ENCODE data around the gene HNRNPCL4. TPM values are rescaled to one million over a fixed set of nuclear protein-coding genes. Genes with fewer than 3 reads are reported as not detected.
"Not testable (repeated sequence)": the region's sequence is repeated elsewhere in the genome, so short reads cannot be mapped to it uniquely, and the experiment has no call there.

HNRNPCL4 gene
- not detected for total RNA-seq
- not detected for polyA plus RNA-seq
- long read RNA-seq, donor 1 = 0 reads
- long read RNA-seq, donor 2 = 0 reads

GRCh38 chr1:13165531-13165930 lies at the start of gene HNRNPCL4:
HNRNPCL4 (minus strand) TSS chr1:13165631; CDS start chr1:13165467, 164 bp downstream.
- H3K4me1 ChIP-seq; ATAC-seq; H3K27ac ChIP-seq; H3K9me3 ChIP-seq; H3K4me3 ChIP-seq; H3K36me3 ChIP-seq (ENCODE audit: insufficient read depth in 1 of 2, low read depth in 1 of 2); intact Hi-C loops (cut with DNase I); DNase-seq; H3K27me3 ChIP-seq (ENCODE audit: insufficient read depth in 3 of 3, low read length in 2 of 3): not testable (repeated sequence)
- WGBS, 3 donors = no CpG with 5 or more reads among the region's 8 CpGs

- H3K27me3 ChIP-seq (ENCODE audit: insufficient read depth in 3 of 3, low read length in 2 of 3); intact Hi-C loops (cut with DNase I); DNase-seq; ATAC-seq; H3K27ac ChIP-seq; H3K4me3 ChIP-seq; H3K9me3 ChIP-seq; H3K36me3 ChIP-seq (ENCODE audit: insufficient read depth in 1 of 2, low read depth in 1 of 2); H3K4me1 ChIP-seq: not testable (repeated sequence)
- WGBS, 3 donors = no CpG with 5 or more reads among the region's 9 CpGs
These were observed 43.3 kb upstream of the HNRNPCL4 start for GRCh38 chr1:13208712-13209111.

GRCh38 chr1:13201309-13201708 lies 35.9 kb upstream of the HNRNPCL4 start, which contains the start of gene PRAMEF13:
PRAMEF13 (minus strand) TSS chr1:13201409; CDS start chr1:13199589, 1,820 bp downstream.
- H3K36me3 ChIP-seq (ENCODE audit: insufficient read depth in 1 of 2, low read depth in 1 of 2); intact Hi-C loops (cut with DNase I); H3K4me1 ChIP-seq; DNase-seq; H3K27me3 ChIP-seq (ENCODE audit: insufficient read depth in 3 of 3, low read length in 2 of 3); H3K27ac ChIP-seq; H3K4me3 ChIP-seq; H3K9me3 ChIP-seq; ATAC-seq: not testable (repeated sequence)
- WGBS, 3 donors = 100% methylated on average over 1 of the region's 5 CpGs; no CpG with 5 or more reads in 2 of the 3 donors

DNA sequence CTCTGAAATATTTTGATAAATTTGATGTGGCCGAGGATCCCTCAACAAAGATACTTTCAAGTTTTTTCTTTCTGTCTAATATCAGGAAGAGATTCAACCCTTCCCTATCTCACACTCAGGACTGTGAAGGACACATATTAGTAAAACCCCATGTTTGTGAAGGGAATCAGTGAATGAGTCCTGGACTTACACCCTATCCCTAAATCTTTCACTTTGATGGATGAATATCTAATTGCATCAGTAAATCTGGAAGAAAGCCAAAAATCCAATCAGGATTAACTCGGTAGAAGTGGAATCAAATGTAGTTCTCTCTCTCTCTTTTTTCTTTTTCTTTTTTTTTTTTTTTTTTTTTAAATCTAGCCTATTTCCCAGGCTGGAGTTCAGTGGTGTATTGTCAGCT lies 6.1 kb upstream of the HNRNPCL4 start, which contains the start of gene PRAMEF9:
PRAMEF9 (plus strand) TSS at position 301 of the 400 bp plus-strand sequence. CDS start 3,433 bp downstream, outside the sequence.
- 90 to 94% (median 91%) methylated on average over 1 of the region's 2 CpGs for WGBS, 3 donors
- H3K4me1 ChIP-seq; H3K4me3 ChIP-seq; ATAC-seq; H3K27ac ChIP-seq; H3K27me3 ChIP-seq (ENCODE audit: insufficient read depth in 3 of 3, low read length in 2 of 3); H3K9me3 ChIP-seq; intact Hi-C loops (cut with DNase I); H3K36me3 ChIP-seq (ENCODE audit: insufficient read depth in 1 of 2, low read depth in 1 of 2); DNase-seq: not testable (repeated sequence)

- H3K36me3 ChIP-seq (ENCODE audit: insufficient read depth in 1 of 2, low read depth in 1 of 2); DNase-seq; H3K27ac ChIP-seq; H3K27me3 ChIP-seq (ENCODE audit: insufficient read depth in 3 of 3, low read length in 2 of 3); H3K4me3 ChIP-seq; ATAC-seq; H3K9me3 ChIP-seq; H3K4me1 ChIP-seq; intact Hi-C loops (cut with DNase I): not testable (repeated sequence)
- 67 to 86% (median 71%) methylated on average over 1 of the region's 5 CpGs for WGBS, 3 donors
These were observed 9.5 kb downstream of the HNRNPCL4 start, which contains the start of gene PRAMEF26 for GRCh38 chr1:13155909-13156308. PRAMEF26 (minus strand) TSS chr1:13156009; CDS start chr1:13153095, 2,914 bp downstream.

DNA sequence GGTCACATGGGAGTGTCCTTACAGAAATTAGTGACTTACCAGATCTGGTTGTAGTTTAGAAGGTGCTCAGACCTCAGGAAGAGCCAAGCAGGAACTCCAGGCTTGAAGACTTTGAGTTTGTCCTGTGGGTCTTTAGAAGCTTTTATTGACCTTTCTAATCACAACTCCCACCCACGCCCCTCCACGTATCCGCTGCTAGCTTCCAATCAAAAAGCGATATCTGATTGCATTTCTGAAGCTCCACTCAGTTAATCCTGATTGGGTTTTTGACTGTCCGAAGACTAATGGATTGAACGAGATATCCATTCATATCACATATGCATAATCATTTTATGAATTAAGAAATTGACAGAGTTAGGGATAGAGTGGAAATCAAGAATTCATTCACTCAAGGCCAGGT lies 48.7 kb downstream of the HNRNPCL4 start, which contains the start of gene HNRNPCL2:
HNRNPCL2 (minus strand) TSS at position 101 of the 400 bp plus-strand sequence. CDS start 454 bp downstream, outside the sequence.
- DNase-seq = not testable (repeated sequence)

More for the DNA sequence above, 48.7 kb downstream of the HNRNPCL4 start, which contains the start of gene HNRNPCL2:
- H3K4me3 ChIP-seq; H3K27ac ChIP-seq; H3K9me3 ChIP-seq; intact Hi-C loops (cut with DNase I); H3K36me3 ChIP-seq (ENCODE audit: insufficient read depth in 1 of 2, low read depth in 1 of 2); H3K4me1 ChIP-seq; ATAC-seq: not testable (repeated sequence)
- peaks cover 0 to 12% (median 4%) of the 10 kb centered on the region in 3 donors for H3K27me3 ChIP-seq (ENCODE audit: insufficient read depth in 3 of 3, low read length in 2 of 3)
- 89 to 95% (median 90%) methylated on average over 6 of the region's 6 CpGs for WGBS, 3 donors

Other genes with a start within 250 kb of the HNRNPCL4 start
- not detected for gene PRAMEF7, start 249.0 kb downstream of the HNRNPCL4 start, total RNA-seq
- not detected for gene PRAMEF7, start 249.0 kb downstream of the HNRNPCL4 start, polyA plus RNA-seq
- gene PRAMEF6, start 218.1 kb downstream of the HNRNPCL4 start, total RNA-seq = not detected
- gene PRAMEF6, start 218.1 kb downstream of the HNRNPCL4 start, polyA plus RNA-seq = not detected
- gene PRAMEF27, start 109.1 kb downstream of the HNRNPCL4 start, total RNA-seq = not detected
- gene PRAMEF27, start 109.1 kb downstream of the HNRNPCL4 start, polyA plus RNA-seq = not detected
- gene HNRNPCL3, start 104.9 kb downstream of the HNRNPCL4 start, total RNA-seq = not detected
- not detected for gene HNRNPCL3, start 104.9 kb downstream of the HNRNPCL4 start, polyA plus RNA-seq
- not detected for gene PRAMEF25, start 94.9 kb downstream of the HNRNPCL4 start, total RNA-seq
- gene PRAMEF25, start 94.9 kb downstream of the HNRNPCL4 start, polyA plus RNA-seq = not detected
- not detected for gene HNRNPCL2, start 48.8 kb downstream of the HNRNPCL4 start, total RNA-seq
- not detected for gene HNRNPCL2, start 48.8 kb downstream of the HNRNPCL4 start, polyA plus RNA-seq
- gene PRAMEF26, start 9.6 kb downstream of the HNRNPCL4 start, total RNA-seq = not detected
- gene PRAMEF26, start 9.6 kb downstream of the HNRNPCL4 start, polyA plus RNA-seq = not detected
- gene PRAMEF9, start 6.2 kb upstream of the HNRNPCL4 start, total RNA-seq = not detected
- not detected for gene PRAMEF9, start 6.2 kb upstream of the HNRNPCL4 start, polyA plus RNA-seq
- not detected for gene PRAMEF13, start 35.8 kb upstream of the HNRNPCL4 start, total RNA-seq
- not detected for gene PRAMEF13, start 35.8 kb upstream of the HNRNPCL4 start, polyA plus RNA-seq
- gene PRAMEF18, start 60.5 kb upstream of the HNRNPCL4 start, total RNA-seq = not detected
- not detected for gene PRAMEF18, start 60.5 kb upstream of the HNRNPCL4 start, polyA plus RNA-seq
- not detected for gene PRAMEF5, start 88.6 kb upstream of the HNRNPCL4 start, total RNA-seq
- not detected for gene PRAMEF5, start 88.6 kb upstream of the HNRNPCL4 start, polyA plus RNA-seq
- not detected for gene PRAMEF8, start 119.5 kb upstream of the HNRNPCL4 start, total RNA-seq
- not detected for gene PRAMEF8, start 119.5 kb upstream of the HNRNPCL4 start, polyA plus RNA-seq
- gene PRAMEF33, start 137.9 kb upstream of the HNRNPCL4 start, total RNA-seq = not detected
- not detected for gene PRAMEF33, start 137.9 kb upstream of the HNRNPCL4 start, polyA plus RNA-seq
- gene PRAMEF15, start 149.9 kb upstream of the HNRNPCL4 start, total RNA-seq = not detected
- gene PRAMEF15, start 149.9 kb upstream of the HNRNPCL4 start, polyA plus RNA-seq = not detected
- gene PRAMEF14, start 181.5 kb upstream of the HNRNPCL4 start, total RNA-seq = not detected
- not detected for gene PRAMEF14, start 181.5 kb upstream of the HNRNPCL4 start, polyA plus RNA-seq
- gene PRAMEF19, start 206.3 kb upstream of the HNRNPCL4 start, total RNA-seq = not detected
- not detected for gene PRAMEF19, start 206.3 kb upstream of the HNRNPCL4 start, polyA plus RNA-seq
- gene PRAMEF17, start 224.0 kb upstream of the HNRNPCL4 start, total RNA-seq = not detected
- not detected for gene PRAMEF17, start 224.0 kb upstream of the HNRNPCL4 start, polyA plus RNA-seq
- gene PRAMEF20, start 244.8 kb upstream of the HNRNPCL4 start, total RNA-seq = not detected
- gene PRAMEF20, start 244.8 kb upstream of the HNRNPCL4 start, polyA plus RNA-seq = not detected

Measured in psoas muscle (tissue), 8 donors.